Transverse colon (tissue), 4 donors: ENCODE measurements around the gene STIM1.

Source experiments
- POLR2A ChIP-seq: fragments of 450-650 bp; IDR thresholded peaks from one replicate; pipeline ENCODE4 v1.6.1; 2016; ENCODE audit warnings: antibody characterized with exemption, mild to moderate bottlenecking, moderate library complexity
- POLR2AphosphoS5 ChIP-seq, 3 donors: sonication (generic); formaldehyde crosslinking; IDR thresholded peaks; one replicate each; pipeline ENCODE4 v1.6.1; 2016; ENCODE audit warnings: antibody characterized with exemption in 3 of 3
- TF ChIP-seq, protein P1 (sequence below), 5 experiments: fragments of 200-600 bp in 3 of 5; fragments of 450-650 bp in 2 of 5; sonication (generic) in 3 of 5; IDR thresholded peaks; 1 replicate in 2 of 5; 2 replicates in 3 of 5; pipeline ENCODE4 v1.5.1; 2016 to 2017; ENCODE audit warnings: antibody characterized with exemption in 5 of 5, inconsistent platforms in 3 of 5, mild to moderate bottlenecking in 2 of 5, moderate library complexity in 1 of 5

DNA sequence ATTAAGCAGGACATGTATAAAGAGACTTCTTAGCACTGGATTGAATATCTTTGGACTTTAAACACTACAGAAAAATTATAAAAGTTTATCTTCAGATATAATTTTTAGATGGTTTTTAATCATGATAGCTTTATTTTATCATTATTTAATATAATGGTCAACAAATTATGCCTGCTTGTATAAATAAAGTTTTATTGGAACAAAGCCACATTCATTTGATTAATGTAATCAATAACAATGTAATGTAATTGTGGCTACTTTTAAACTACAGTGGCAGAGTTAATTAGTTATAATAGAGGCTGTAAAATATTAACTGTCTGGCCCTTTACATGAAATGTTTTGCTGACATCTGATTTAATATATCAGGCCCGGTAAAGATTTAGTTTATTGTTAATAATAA lies 70.0 kb downstream of the STIM1 start:
- TF ChIP-seq, protein P1, sequence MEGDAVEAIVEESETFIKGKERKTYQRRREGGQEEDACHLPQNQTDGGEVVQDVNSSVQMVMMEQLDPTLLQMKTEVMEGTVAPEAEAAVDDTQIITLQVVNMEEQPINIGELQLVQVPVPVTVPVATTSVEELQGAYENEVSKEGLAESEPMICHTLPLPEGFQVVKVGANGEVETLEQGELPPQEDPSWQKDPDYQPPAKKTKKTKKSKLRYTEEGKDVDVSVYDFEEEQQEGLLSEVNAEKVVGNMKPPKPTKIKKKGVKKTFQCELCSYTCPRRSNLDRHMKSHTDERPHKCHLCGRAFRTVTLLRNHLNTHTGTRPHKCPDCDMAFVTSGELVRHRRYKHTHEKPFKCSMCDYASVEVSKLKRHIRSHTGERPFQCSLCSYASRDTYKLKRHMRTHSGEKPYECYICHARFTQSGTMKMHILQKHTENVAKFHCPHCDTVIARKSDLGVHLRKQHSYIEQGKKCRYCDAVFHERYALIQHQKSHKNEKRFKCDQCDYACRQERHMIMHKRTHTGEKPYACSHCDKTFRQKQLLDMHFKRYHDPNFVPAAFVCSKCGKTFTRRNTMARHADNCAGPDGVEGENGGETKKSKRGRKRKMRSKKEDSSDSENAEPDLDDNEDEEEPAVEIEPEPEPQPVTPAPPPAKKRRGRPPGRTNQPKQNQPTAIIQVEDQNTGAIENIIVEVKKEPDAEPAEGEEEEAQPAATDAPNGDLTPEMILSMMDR (IDR thresholded peaks at IDR 0.05), result no peak
- TF ChIP-seq POLR2A (no peak), POLR2AphosphoS5 (IDR thresholded peaks at IDR 0.05) (no peak)
